ENCODE results near the gene SLC37A4. TPM values are rescaled to one million over a fixed set of nuclear protein-coding genes. Genes with fewer than 3 reads are reported as not detected.
"Not testable (repeated sequence)": the region's sequence is repeated elsewhere in the genome, so short reads cannot be mapped to it uniquely, and the experiment has no call there.

SLC37A4 gene
- total RNA-seq, 1 donor from 2014 or later, result 11.6 TPM

DNA sequence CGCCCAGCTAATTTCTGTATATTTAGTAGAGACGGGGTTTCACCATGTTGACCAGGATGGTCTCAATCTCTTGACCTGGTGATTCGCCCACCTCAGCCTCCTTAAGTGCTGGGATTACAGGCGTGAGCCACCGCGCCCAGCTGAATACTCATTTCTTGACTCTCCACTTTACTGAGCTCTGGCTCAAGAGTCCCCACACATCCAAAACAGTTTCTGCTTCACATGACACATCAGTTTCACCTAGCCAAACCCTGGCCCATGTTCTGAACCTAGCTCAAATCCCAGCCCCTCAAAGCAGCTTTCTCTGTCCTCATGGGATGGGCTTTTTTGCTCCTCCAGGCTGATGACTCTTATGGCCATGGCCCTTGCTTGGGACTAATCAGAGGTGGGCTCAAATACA, 16.5 kb upstream of the SLC37A4 start:
- H3K36me3 ChIP-seq (ENCODE audit: control insufficient read depth, insufficient read depth, low read length), result peaks cover 47% of the 10 kb centered on the region

DNA sequence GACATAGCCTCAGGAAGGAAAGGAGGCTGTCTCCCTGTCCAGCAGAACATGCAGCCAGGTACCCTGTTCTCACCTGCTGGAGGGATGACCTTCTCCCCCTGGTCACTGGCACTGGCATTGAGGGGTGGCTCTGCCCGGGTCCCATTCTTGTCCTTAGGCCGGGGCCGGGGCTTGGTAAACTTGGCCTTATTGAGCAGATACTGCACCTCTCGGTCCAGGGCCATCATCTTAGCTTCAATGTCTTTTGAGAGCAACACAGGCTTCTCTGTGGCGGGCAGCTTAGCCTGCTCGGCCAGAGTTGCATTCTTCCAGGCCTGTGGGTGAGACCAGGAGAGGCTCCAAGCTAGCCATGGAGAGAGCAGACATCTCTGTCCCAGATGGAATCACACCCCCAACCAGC, 15.8 kb upstream of the SLC37A4 start:
- no peak for FAIRE-seq
- TF ChIP-seq, protein P1, sequence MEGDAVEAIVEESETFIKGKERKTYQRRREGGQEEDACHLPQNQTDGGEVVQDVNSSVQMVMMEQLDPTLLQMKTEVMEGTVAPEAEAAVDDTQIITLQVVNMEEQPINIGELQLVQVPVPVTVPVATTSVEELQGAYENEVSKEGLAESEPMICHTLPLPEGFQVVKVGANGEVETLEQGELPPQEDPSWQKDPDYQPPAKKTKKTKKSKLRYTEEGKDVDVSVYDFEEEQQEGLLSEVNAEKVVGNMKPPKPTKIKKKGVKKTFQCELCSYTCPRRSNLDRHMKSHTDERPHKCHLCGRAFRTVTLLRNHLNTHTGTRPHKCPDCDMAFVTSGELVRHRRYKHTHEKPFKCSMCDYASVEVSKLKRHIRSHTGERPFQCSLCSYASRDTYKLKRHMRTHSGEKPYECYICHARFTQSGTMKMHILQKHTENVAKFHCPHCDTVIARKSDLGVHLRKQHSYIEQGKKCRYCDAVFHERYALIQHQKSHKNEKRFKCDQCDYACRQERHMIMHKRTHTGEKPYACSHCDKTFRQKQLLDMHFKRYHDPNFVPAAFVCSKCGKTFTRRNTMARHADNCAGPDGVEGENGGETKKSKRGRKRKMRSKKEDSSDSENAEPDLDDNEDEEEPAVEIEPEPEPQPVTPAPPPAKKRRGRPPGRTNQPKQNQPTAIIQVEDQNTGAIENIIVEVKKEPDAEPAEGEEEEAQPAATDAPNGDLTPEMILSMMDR (IDR thresholded peaks at IDR 0.05; ENCODE audit: insufficient read depth, low read length, severe bottlenecking), result no peak
- DNase-seq (ENCODE audit: low read depth), result no peak
- Histone ChIP-seq H3K4me3 (ENCODE audit: low read depth, low read length) (no peak overlapping the region), H3K27me3 (ENCODE audit: control insufficient read depth, insufficient read depth, low read length) (no peaks in the 10 kb centered on the region), H3K36me3 (ENCODE audit: control insufficient read depth, insufficient read depth, low read length) (peaks cover 39% of the 10 kb centered on the region)

More for the DNA sequence above, 16.5 kb upstream of the SLC37A4 start:
- FAIRE-seq, result no peak
- TF ChIP-seq, protein P1 (IDR thresholded peaks at IDR 0.05; ENCODE audit: insufficient read depth, low read length, severe bottlenecking), result no peak
- Histone ChIP-seq H3K27me3 (ENCODE audit: control insufficient read depth, insufficient read depth, low read length) (no peaks in the 10 kb centered on the region), H3K4me3 (ENCODE audit: low read depth, low read length) (no peak overlapping the region)
- no peak for DNase-seq (ENCODE audit: low read depth)

DNA sequence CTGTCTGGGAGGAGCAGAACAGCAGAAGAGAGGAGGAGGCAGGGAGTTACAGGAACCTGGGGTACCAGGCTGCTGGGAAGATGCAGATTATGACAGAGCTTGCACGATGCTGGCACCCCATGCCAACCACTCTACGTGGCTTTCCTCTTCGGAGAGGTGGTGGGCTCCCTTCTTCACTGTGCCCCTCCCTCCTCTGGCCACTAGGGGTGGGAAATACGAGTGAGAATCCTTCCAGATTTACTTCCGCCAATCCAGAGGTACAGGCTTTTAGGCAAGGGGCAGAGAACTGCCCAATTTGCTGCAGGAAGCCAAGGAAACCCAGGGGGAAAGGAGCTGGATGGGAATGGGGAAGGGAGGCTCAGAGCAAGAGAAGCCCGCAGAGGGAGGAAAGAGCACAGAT, 14.0 kb upstream of the SLC37A4 start:
- Histone ChIP-seq H3K27me3 (ENCODE audit: control insufficient read depth, insufficient read depth, low read length) (no peaks in the 10 kb centered on the region), H3K36me3 (ENCODE audit: control insufficient read depth, insufficient read depth, low read length) (peaks cover 32% of the 10 kb centered on the region), H3K4me3 (ENCODE audit: low read depth, low read length) (no peak overlapping the region)
- DNase-seq (ENCODE audit: low read depth) (no peak), FAIRE-seq (no peak)
- TF ChIP-seq, protein P1 (IDR thresholded peaks at IDR 0.05; ENCODE audit: insufficient read depth, low read length, severe bottlenecking), result peak; percentile 31

DNA sequence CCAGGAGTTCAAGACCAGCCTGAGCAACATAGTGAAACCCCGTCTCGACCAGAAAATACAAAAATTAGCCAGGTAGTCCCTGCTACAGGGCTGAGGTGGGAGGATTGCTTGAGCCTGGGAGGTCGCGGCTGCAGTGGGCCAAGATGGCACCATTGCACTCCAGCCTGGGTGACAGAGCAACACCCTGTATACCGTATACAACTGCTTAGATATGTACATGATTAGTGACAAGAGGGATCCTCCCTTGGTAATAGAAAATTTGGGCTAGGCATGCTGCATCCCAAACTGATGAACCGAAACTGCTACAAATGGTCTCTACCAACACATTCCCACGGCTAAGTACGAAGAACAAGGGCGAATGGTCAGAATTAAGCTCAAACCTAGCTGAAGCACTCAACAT, 12.2 kb upstream of the SLC37A4 start:
- TF ChIP-seq, protein P1 (IDR thresholded peaks at IDR 0.05; ENCODE audit: insufficient read depth, low read length, severe bottlenecking), result no peak
- DNase-seq (ENCODE audit: low read depth) (no peak), FAIRE-seq (no peak)
- no peak overlapping the region for H3K4me3 ChIP-seq (ENCODE audit: low read depth, low read length)
- peaks cover 16% of the 10 kb centered on the region for H3K36me3 ChIP-seq (ENCODE audit: control insufficient read depth, insufficient read depth, low read length)
- H3K27me3 ChIP-seq (ENCODE audit: control insufficient read depth, insufficient read depth, low read length), result no peaks in the 10 kb centered on the region

DNA sequence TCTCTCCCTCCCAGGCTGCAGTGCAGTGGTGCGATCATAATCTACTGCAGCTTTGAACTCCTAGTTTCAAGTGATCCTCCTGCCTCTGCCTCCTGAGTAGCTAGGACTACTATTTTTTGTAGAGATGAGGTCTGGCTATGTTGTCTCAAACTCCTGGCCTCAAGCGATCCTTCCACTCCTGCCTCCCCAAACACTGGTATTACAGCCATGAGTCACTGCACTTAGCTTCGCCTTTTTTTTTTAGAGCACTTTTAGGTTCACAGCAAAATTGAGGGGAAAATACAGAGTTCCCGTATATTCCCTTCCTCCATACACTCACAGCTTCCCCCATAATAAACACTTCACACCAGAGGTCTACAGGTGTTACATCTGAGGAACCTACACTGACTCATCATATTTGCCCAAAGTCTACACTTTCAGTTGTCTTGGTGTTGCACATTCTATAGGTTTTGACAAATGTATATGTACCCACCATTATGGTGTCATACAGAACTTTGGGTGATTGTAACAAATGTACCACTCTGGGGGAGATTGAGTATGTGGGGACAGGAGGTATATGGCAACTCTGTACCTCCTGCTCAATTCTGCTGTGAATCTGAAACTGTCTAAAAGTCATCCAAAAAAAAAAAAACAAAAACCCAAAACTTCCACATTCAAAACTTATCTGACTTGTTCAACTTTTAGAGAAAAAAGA, 11.3 kb upstream of the SLC37A4 start:
- TF ChIP-seq, protein P1 (IDR thresholded peaks at IDR 0.05; ENCODE audit: insufficient read depth, low read length, severe bottlenecking), result no peak
- Histone ChIP-seq H3K4me3 (ENCODE audit: low read depth, low read length) (no peak overlapping the region), H3K27me3 (ENCODE audit: control insufficient read depth, insufficient read depth, low read length) (no peaks in the 10 kb centered on the region), H3K36me3 (ENCODE audit: control insufficient read depth, insufficient read depth, low read length) (peaks cover 10% of the 10 kb centered on the region)
- FAIRE-seq (no peak), DNase-seq (ENCODE audit: low read depth) (no peak)

DNA sequence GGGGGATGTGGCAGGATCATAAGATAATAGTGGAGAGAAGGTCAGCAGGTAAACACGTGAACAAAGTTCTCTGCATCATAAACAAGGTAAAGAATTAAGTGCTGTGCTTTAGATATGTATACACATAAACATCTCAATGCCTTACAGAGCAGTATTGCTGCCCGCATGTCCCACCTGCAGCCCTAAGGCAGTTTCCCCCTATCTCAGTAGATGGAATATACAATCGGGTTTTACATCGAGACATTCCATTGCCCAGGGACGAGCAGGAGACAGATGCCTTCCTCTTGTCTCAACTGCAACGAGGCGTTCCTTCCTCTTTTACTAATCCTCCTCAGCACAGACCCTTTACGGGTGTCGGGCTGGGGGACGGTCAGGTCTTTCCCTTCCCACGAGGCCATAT, 8.8 kb upstream of the SLC37A4 start:
- not testable (repeated sequence) for H3K27me3 ChIP-seq (ENCODE audit: control insufficient read depth, insufficient read depth, low read length); H3K36me3 ChIP-seq (ENCODE audit: control insufficient read depth, insufficient read depth, low read length); DNase-seq (ENCODE audit: low read depth); H3K4me3 ChIP-seq (ENCODE audit: low read depth, low read length); FAIRE-seq

Measured in bronchial epithelial cell (primary cell).